PFSK-1 (cell line): ENCODE results near the gene SATB2.

Source experiments
- FOXP2 ChIP-seq: optimal IDR thresholded peaks from 2 replicates; pipeline ENCODE3; 2011; ENCODE audit warnings: borderline replicate concordance, control low read depth, inconsistent platforms; ENCODE audit not compliant: insufficient read depth; ENCODE audit errors: extremely low read length, extremely low read depth
- POLR2AphosphoS5 ChIP-seq: IDR thresholded peaks from 2 replicates; pipeline ENCODE4 v1.6.1; 2012; ENCODE audit warnings: low read depth, mild to moderate bottlenecking, control low read depth, low read length, moderate library complexity
- SIN3A ChIP-seq: IDR thresholded peaks from 2 replicates; pipeline ENCODE4 v1.6.1; 2012; ENCODE audit warnings: mild to moderate bottlenecking, low read length, moderate library complexity, borderline replicate concordance; ENCODE audit not compliant: insufficient read depth
- TAF1 ChIP-seq: IDR thresholded peaks from 2 replicates; pipeline ENCODE4 v1.6.1; 2012; ENCODE audit warnings: low read length, control low read depth, borderline replicate concordance; ENCODE audit not compliant: insufficient read depth
- TF ChIP-seq, protein P1 (sequence below), 2 experiments: IDR thresholded peaks; 2 replicates each; pipeline versions ENCODE4 v1.6.1 to v1.8.0; 2011 to 2012; ENCODE audit warnings: low read depth in 2 of 2, low read length in 2 of 2, control low read depth in 1 of 2, inconsistent platforms in 1 of 2, mild to moderate bottlenecking in 1 of 2, moderate library complexity in 1 of 2; ENCODE audit not compliant: insufficient read depth in 1 of 2

SATB2 gene

DNA sequence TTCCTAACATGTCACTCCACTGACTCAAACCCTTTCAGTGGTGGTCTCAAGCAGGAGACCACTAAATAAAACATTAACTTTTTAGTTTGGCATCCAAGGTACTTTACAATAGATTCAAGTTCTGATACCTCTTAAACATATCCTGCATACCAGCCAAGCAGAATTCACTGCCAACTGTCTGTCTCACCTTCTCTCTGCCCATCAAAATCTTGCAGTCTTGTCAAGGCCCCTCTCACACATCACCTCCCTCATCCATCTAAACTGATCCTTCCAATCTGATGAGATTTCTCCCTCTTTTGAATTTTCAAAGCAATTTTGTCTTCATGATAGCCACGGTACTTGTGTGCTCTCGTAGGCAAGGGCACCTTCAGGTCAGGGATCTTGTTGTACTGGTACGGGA is 43.7 kb downstream of the SATB2 start:
- TF ChIP-seq, protein P1, sequence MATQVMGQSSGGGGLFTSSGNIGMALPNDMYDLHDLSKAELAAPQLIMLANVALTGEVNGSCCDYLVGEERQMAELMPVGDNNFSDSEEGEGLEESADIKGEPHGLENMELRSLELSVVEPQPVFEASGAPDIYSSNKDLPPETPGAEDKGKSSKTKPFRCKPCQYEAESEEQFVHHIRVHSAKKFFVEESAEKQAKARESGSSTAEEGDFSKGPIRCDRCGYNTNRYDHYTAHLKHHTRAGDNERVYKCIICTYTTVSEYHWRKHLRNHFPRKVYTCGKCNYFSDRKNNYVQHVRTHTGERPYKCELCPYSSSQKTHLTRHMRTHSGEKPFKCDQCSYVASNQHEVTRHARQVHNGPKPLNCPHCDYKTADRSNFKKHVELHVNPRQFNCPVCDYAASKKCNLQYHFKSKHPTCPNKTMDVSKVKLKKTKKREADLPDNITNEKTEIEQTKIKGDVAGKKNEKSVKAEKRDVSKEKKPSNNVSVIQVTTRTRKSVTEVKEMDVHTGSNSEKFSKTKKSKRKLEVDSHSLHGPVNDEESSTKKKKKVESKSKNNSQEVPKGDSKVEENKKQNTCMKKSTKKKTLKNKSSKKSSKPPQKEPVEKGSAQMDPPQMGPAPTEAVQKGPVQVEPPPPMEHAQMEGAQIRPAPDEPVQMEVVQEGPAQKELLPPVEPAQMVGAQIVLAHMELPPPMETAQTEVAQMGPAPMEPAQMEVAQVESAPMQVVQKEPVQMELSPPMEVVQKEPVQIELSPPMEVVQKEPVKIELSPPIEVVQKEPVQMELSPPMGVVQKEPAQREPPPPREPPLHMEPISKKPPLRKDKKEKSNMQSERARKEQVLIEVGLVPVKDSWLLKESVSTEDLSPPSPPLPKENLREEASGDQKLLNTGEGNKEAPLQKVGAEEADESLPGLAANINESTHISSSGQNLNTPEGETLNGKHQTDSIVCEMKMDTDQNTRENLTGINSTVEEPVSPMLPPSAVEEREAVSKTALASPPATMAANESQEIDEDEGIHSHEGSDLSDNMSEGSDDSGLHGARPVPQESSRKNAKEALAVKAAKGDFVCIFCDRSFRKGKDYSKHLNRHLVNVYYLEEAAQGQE (IDR thresholded peaks at IDR 0.05; ENCODE audit: insufficient read depth in 1 of 2, low read depth in 2 of 2, low read length in 2 of 2): no peak
- no peak for TF ChIP-seq FOXP2
- TF ChIP-seq SIN3A: no peak
- TF ChIP-seq POLR2AphosphoS5: no peak
- no peak for TF ChIP-seq TAF1

DNA sequence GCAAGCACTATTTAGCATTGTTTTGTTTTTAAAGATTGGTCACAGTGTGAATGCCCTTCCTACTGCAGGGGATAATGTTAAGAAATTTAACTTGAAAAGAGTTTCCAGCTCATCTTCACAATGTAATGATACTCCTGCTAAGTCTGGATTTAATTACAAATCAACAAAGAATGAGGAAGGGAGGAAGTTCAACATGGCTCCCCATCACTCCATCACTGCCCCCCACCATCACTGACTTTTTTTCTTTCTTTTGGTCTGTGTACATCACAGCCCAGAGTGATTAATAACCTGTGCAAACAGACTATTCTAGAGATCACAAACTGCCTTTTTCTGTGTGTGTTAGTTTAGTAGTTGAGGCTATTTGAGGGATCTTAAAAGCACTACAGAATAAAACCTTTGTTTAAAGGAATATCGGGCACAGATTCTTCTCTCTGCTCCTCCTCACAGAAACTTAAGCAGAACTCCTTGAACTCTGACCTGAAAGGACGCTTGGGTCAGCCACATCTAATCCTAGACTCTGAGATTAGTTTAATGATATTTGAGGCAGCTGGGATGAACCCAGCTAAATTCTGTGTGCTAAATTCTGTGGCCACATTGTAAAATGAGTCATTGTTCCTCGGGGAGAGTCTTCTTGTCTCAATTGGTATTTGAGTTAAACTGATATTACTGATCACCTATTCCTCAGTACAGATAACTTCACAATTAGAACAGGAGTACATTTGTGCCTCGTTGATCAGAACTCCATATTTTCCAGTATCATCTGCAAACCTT is 47.8 kb downstream of the SATB2 start:
- TF ChIP-seq, protein P1 (IDR thresholded peaks at IDR 0.05; ENCODE audit: insufficient read depth in 1 of 2, low read depth in 2 of 2, low read length in 2 of 2): no peak
- TF ChIP-seq POLR2AphosphoS5 (no peak), SIN3A (no peak), FOXP2 (no peak), TAF1 (no peak)

GRCh38 chr2:199407421-199407820 is 50.3 kb downstream of the SATB2 start:
- TF ChIP-seq FOXP2: no peak
- no peak for TF ChIP-seq SIN3A
- TF ChIP-seq POLR2AphosphoS5: no peak

GRCh38 chr2:199405241-199405640 is 52.5 kb downstream of the SATB2 start:
- TF ChIP-seq, protein P1 (IDR thresholded peaks at IDR 0.05; ENCODE audit: insufficient read depth in 1 of 2, low read depth in 2 of 2, low read length in 2 of 2): no peak
- no peak for TF ChIP-seq TAF1
- TF ChIP-seq SIN3A: no peak
- no peak for TF ChIP-seq POLR2AphosphoS5
- no peak for TF ChIP-seq FOXP2

DNA sequence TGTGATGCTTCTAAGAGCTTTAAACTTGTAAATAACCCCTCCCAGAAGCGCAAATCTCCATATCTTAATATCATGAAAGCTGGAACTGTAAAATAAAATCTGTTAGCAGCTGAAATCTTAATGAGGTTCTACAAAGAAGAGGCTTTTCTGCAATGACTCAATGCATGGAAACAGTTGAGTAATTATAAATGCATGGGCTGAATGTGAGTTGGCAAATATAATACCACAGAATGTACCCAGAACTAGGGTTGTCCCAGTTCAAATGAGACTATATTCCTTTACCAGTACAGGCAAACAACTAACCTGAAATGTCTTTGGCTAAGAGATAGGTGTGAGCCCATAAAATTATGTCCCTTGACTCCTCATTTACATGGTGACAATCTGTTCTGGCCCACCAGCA is 52.9 kb downstream of the SATB2 start:
- TF ChIP-seq TAF1 (no peak), FOXP2 (no peak), SIN3A (no peak), POLR2AphosphoS5 (no peak)
- TF ChIP-seq, protein P1 (IDR thresholded peaks at IDR 0.05; ENCODE audit: insufficient read depth in 1 of 2, low read depth in 2 of 2, low read length in 2 of 2): no peak
